Fibroblast of upper back skin (primary cell): ENCODE results near the gene MAPRE3.
A peak's percentile ranks its signal among the peaks of the same experiment; 100 is the strongest.

Experiments
- DNase-seq: peaks from one replicate; pipeline ENCODE4 v3.0.0-alpha.2; 2013

MAPRE3 gene

GRCh38 chr2:26951236-26951635, 19.2 kb upstream of the MAPRE3 start:
- DNase-seq: no peak

GRCh38 chr2:26952374-26952773, 18.1 kb upstream of the MAPRE3 start:
- DNase-seq: no peak

GRCh38 chr2:26954135-26954534, 16.3 kb upstream of the MAPRE3 start:
- DNase-seq: no peak

GRCh38 chr2:26957041-26957440, 13.4 kb upstream of the MAPRE3 start:
- DNase-seq: no peak

- DNase-seq: no peak
Measured at GRCh38 chr2:26957534-26957933, 12.9 kb upstream of the MAPRE3 start.

- DNase-seq: no peak
Measured at GRCh38 chr2:26959331-26959730, 11.1 kb upstream of the MAPRE3 start.

GRCh38 chr2:26964446-26965130, 5.8 kb upstream of the MAPRE3 start:
- no peak for DNase-seq

GRCh38 chr2:26968001-26968400, 2.4 kb upstream of the MAPRE3 start:
- no peak for DNase-seq

- DNase-seq: no peak
Measured at GRCh38 chr2:26969077-26969844, 1.2 kb upstream of the MAPRE3 start.

GRCh38 chr2:26970928-26971627, 641 bp downstream of the MAPRE3 start:
- DNase-seq: peak; percentile 7

GRCh38 chr2:26971911-26972786, 1.7 kb downstream of the MAPRE3 start:
- no peak for DNase-seq

- no peak for DNase-seq
Measured at GRCh38 chr2:26974352-26974751, 3.9 kb downstream of the MAPRE3 start.

GRCh38 chr2:26975102-26975501, 4.7 kb downstream of the MAPRE3 start:
- no peak for DNase-seq

- no peak for DNase-seq
Measured at GRCh38 chr2:26975656-26976055, 5.2 kb downstream of the MAPRE3 start.

- peak; percentile 42 for DNase-seq
Measured at GRCh38 chr2:26976237-26976636, 5.8 kb downstream of the MAPRE3 start.

GRCh38 chr2:26977012-26977411, 6.6 kb downstream of the MAPRE3 start:
- DNase-seq: no peak

- no peak for DNase-seq
Measured at GRCh38 chr2:26978061-26978596, 7.7 kb downstream of the MAPRE3 start.

- peak; percentile 14 for DNase-seq
Measured at GRCh38 chr2:26979741-26980140, 9.3 kb downstream of the MAPRE3 start.

- no peak for DNase-seq
Measured at GRCh38 chr2:26980971-26981370, 10.5 kb downstream of the MAPRE3 start.

- DNase-seq: peak; percentile 13
Measured at GRCh38 chr2:26982102-26982742, 11.8 kb downstream of the MAPRE3 start.

GRCh38 chr2:26983746-26984145, 13.3 kb downstream of the MAPRE3 start:
- no peak for DNase-seq

GRCh38 chr2:26985807-26986206, 15.4 kb downstream of the MAPRE3 start:
- no peak for DNase-seq
